Measurements from ENCODE around the gene TAB2. TPM values are rescaled to one million over a fixed set of nuclear protein-coding genes. Genes with fewer than 3 reads are reported as not detected.

TAB2 gene
- 10 to 100 TPM; 11.9 to 33.1 (median 21.0) TPM for polyA plus RNA-seq

- 1 to 2% (median 1%) methylated on average over 34 to 87 of the region's 92 CpGs for WGBS, 3 donors
- peak within 1 kb of the TSS; percentile 83 for H3K27ac ChIP-seq (ENCODE audit: low read depth, low read length)
Measured at GRCh38 chr6:149317644-149318571, at the start of gene TAB2. Gene TAB2 (plus strand): TSS chr6:149317712. CDS start chr6:149369998, 52,286 bp downstream.

GRCh38 chr6:149268146-149268545 is 49.4 kb upstream of the TAB2 start:
- 92 to 94% (median 93%) methylated on average over 5 of the region's 5 CpGs for WGBS, 3 donors
- no peak overlapping the region for H3K27ac ChIP-seq (ENCODE audit: low read depth, low read length)

GRCh38 chr6:149268768-149269167 is 48.7 kb upstream of the TAB2 start:
- WGBS, 3 donors: 43 to 63% (median 57%) methylated on average over 1 of the region's 1 CpG
- no peak overlapping the region for H3K27ac ChIP-seq (ENCODE audit: low read depth, low read length)

- H3K27ac ChIP-seq (ENCODE audit: low read depth, low read length): no peak overlapping the region
- WGBS, 3 donors: 79 to 95% (median 82%) methylated on average over 4 of the region's 4 CpGs
Measured at GRCh38 chr6:149270616-149271015, 46.9 kb upstream of the TAB2 start.

GRCh38 chr6:149271348-149272340 is 45.9 kb upstream of the TAB2 start:
- WGBS, 3 donors: 49 to 84% (median 57%) methylated on average over 8 of the region's 8 CpGs

GRCh38 chr6:149273318-149273717 is 44.2 kb upstream of the TAB2 start:
- no peak overlapping the region for H3K27ac ChIP-seq (ENCODE audit: low read depth, low read length)
- WGBS, 3 donors: 46 to 71% (median 49%) methylated on average over 4 of the region's 4 CpGs

More at GRCh38 chr6:149271348-149272340, 45.9 kb upstream of the TAB2 start:
- no peak overlapping the region for H3K27ac ChIP-seq (ENCODE audit: low read depth, low read length)

GRCh38 chr6:149275621-149276020 is 41.9 kb upstream of the TAB2 start:
- WGBS, 3 donors: 86 to 93% (median 87%) methylated on average over 3 of the region's 3 CpGs
- no peak overlapping the region for H3K27ac ChIP-seq (ENCODE audit: low read depth, low read length)

- H3K27ac ChIP-seq (ENCODE audit: low read depth, low read length): no peak overlapping the region
Measured at GRCh38 chr6:149277621-149278020, 39.9 kb upstream of the TAB2 start.

GRCh38 chr6:149278997-149279396 is 38.5 kb upstream of the TAB2 start:
- no peak overlapping the region for H3K27ac ChIP-seq (ENCODE audit: low read depth, low read length)
- WGBS, 3 donors: 50 to 84% (median 68%) methylated on average over 1 of the region's 1 CpG

- no peak overlapping the region for H3K27ac ChIP-seq (ENCODE audit: low read depth, low read length)
- 64 to 84% (median 68%) methylated on average over 3 of the region's 3 CpGs for WGBS, 3 donors
Measured at GRCh38 chr6:149284904-149285303, 32.6 kb upstream of the TAB2 start.

GRCh38 chr6:149285626-149286025 is 31.9 kb upstream of the TAB2 start:
- WGBS, 3 donors: 66 to 94% (median 91%) methylated on average over 6 of the region's 6 CpGs
- H3K27ac ChIP-seq (ENCODE audit: low read depth, low read length): no peak overlapping the region

- H3K27ac ChIP-seq (ENCODE audit: low read depth, low read length): no peak overlapping the region
- 80 to 86% (median 84%) methylated on average over 6 of the region's 6 CpGs for WGBS, 3 donors
Measured at GRCh38 chr6:149286905-149287304, 30.6 kb upstream of the TAB2 start.

- WGBS, 3 donors: 82 to 89% (median 85%) methylated on average over 4 of the region's 4 CpGs
- no peak overlapping the region for H3K27ac ChIP-seq (ENCODE audit: low read depth, low read length)
Measured at GRCh38 chr6:149289192-149289781, 28.2 kb upstream of the TAB2 start.

GRCh38 chr6:149289966-149290365 is 27.5 kb upstream of the TAB2 start:
- WGBS, 3 donors: 95 to 100% (median 100%) methylated on average over 1 of the region's 1 CpG
- no peak overlapping the region for H3K27ac ChIP-seq (ENCODE audit: low read depth, low read length)

GRCh38 chr6:149293244-149293643 is 24.3 kb upstream of the TAB2 start:
- 95 to 100% (median 100%) methylated on average over 1 of the region's 1 CpG for WGBS, 3 donors
- H3K27ac ChIP-seq (ENCODE audit: low read depth, low read length): no peak overlapping the region

GRCh38 chr6:149300563-149300962 is 16.9 kb upstream of the TAB2 start:
- no peak overlapping the region for H3K27ac ChIP-seq (ENCODE audit: low read depth, low read length)
- WGBS, 3 donors: 96 to 100% (median 98%) methylated on average over 1 of the region's 1 CpG

- WGBS, 3 donors: 90 to 98% (median 97%) methylated on average over 3 of the region's 3 CpGs
- H3K27ac ChIP-seq (ENCODE audit: low read depth, low read length): no peak overlapping the region
Measured at GRCh38 chr6:149302723-149303122, 14.8 kb upstream of the TAB2 start.

- 35 to 94% (median 85%) methylated on average over 1 of the region's 1 CpG for WGBS, 3 donors
Measured at GRCh38 chr6:149303468-149303867, 14.0 kb upstream of the TAB2 start.

More at GRCh38 chr6:149303468-149303867, 14.0 kb upstream of the TAB2 start:
- H3K27ac ChIP-seq (ENCODE audit: low read depth, low read length): no peak overlapping the region
